Thoracic aorta (tissue), 2 donors: ENCODE data around the gene AHDC1. TPM values are rescaled to one million over a fixed set of nuclear protein-coding genes. Genes with fewer than 3 reads are reported as not detected.

Source experiments
- ATAC-seq: fragments of 150-250 bp; one replicate; pipeline ENCODE4 v1.8.0; 2017; ENCODE audit warnings: low read depth; ENCODE audit not compliant: insufficient number of reproducible peaks, low FRiP score
- DNase-seq: peaks from one replicate; pipeline ENCODE4 v3.0.0-alpha.2; 2020; ENCODE audit warnings: low spot score
- H3K27ac ChIP-seq, 2 donors: fragments of 200-600 bp; sonication (generic); 1 replicate in 1 of 2; 2 replicates in 1 of 2; pipeline ENCODE4 v1.5.1; 2016; ENCODE audit warnings: mild to moderate bottlenecking in 2 of 2, moderate library complexity in 2 of 2
- H3K27me3 ChIP-seq: fragments of 200-600 bp; sonication (generic); replicated peaks from 2 replicates; pipeline ENCODE4 v1.6.0; 2016; ENCODE audit warnings: mild to moderate bottlenecking; ENCODE audit not compliant: insufficient read depth
- H3K36me3 ChIP-seq: fragments of 200-600 bp; sonication (generic); one replicate; pipeline ENCODE4 v1.5.1; 2016
- H3K4me1 ChIP-seq, 2 donors: fragments of 200-600 bp; sonication (generic); 1 replicate in 1 of 2; 2 replicates in 1 of 2; pipeline versions ENCODE4 v1.5.1 to v1.6.0; 2016; ENCODE audit warnings: low read depth in 2 of 2, mild to moderate bottlenecking in 1 of 2; ENCODE audit not compliant: control insufficient read depth in 1 of 2
- H3K4me3 ChIP-seq: fragments of 200-600 bp; sonication (generic); 2 replicates; pipeline ENCODE4 v1.5.1; 2016; ENCODE audit warnings: mild to moderate bottlenecking
- H3K9me3 ChIP-seq: fragments of 200-600 bp; sonication (generic); 2 replicates; pipeline ENCODE4 v1.5.1; 2016
- CTCF ChIP-seq: fragments of 200-600 bp; sonication (generic); IDR thresholded peaks from one replicate; pipeline ENCODE4 v1.5.1; 2019; ENCODE audit warnings: antibody characterized with exemption
- total RNA-seq, 2 donors: library from RNA; depleted of rRNA; stranded (reverse); fragments of >200 nt; gene quantifications; one replicate each; pipeline versions ENCODE4 v1.1.0 to v1.2.3, GENCODE V29; 2016

Gene AHDC1
- total RNA-seq, 2 donors from 2014 or later, result 38.3 to 55.4 TPM

GRCh38 chr1:27595597-27595996 is 8.3 kb downstream of the AHDC1 start:
- DNase-seq, result no peak
- no peak for TF ChIP-seq CTCF
- Histone ChIP-seq H3K27ac (peak overlapping the region in 1 of 2 donors; percentile 54), H3K4me3 (no peak overlapping the region), H3K9me3 (no peaks in the 10 kb centered on the region), H3K36me3 (no peaks in the 10 kb centered on the region), H3K4me1 (peaks cover 66 to 100% of the 10 kb centered on the region in 2 donors), H3K27me3 (no peaks in the 10 kb centered on the region)
- ATAC-seq, result no peak

DNA sequence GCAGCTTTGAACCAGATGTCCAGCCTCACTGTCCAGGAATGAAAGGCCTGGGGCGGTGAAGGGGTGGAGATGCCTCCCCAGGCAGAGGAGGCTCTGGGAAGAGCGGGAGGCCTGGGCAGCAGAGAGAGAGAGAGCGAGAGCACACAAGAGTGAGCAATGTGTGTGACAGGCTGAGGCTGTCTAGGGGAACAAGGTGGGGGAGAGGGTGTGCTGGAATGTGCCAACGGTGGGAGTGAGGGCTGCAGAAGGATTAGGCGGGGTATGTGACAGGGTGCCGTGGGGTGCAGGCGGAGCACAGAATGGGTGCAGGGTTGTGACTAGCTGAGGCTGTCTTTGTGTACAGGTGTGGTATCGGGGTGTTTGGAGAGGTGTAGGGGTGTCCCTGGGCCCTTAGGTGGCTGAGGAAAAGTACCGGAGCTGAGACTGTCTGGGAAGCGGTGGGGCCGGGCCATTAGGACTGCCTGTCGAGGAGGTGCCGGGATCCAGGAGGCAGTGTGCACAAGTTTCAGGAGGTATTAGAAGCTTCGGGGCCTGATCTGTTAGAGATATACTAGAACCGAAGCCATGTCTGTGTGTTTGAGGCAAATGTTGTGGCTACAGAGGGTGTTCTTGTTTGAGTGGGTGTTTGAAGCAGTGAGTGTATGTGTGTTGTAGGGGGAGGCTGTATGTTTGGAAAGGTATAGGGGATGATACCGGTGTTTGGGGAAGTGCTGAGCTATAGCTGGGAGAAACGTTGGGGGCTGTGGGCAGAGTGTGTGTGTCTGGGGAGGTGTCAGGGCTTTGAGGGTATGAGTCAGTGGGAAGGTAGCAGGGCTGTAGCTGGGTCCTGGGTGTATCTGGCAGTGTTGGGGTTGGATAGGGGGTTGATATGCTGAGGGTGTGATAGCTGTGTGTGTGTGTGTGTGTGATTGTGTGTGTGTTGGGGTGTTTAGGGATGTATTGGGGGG is 9.1 kb downstream of the AHDC1 start:
- Histone ChIP-seq H3K27me3 (no peaks in the 10 kb centered on the region), H3K27ac (peak overlapping the region; percentile 43 to 54), H3K9me3 (no peaks in the 10 kb centered on the region), H3K36me3 (no peaks in the 10 kb centered on the region), H3K4me3 (no peak overlapping the region), H3K4me1 (peaks cover 68 to 100% of the 10 kb centered on the region in 2 donors)
- TF ChIP-seq CTCF, result no peak
- ATAC-seq, result no peak
- no peak for DNase-seq

DNA sequence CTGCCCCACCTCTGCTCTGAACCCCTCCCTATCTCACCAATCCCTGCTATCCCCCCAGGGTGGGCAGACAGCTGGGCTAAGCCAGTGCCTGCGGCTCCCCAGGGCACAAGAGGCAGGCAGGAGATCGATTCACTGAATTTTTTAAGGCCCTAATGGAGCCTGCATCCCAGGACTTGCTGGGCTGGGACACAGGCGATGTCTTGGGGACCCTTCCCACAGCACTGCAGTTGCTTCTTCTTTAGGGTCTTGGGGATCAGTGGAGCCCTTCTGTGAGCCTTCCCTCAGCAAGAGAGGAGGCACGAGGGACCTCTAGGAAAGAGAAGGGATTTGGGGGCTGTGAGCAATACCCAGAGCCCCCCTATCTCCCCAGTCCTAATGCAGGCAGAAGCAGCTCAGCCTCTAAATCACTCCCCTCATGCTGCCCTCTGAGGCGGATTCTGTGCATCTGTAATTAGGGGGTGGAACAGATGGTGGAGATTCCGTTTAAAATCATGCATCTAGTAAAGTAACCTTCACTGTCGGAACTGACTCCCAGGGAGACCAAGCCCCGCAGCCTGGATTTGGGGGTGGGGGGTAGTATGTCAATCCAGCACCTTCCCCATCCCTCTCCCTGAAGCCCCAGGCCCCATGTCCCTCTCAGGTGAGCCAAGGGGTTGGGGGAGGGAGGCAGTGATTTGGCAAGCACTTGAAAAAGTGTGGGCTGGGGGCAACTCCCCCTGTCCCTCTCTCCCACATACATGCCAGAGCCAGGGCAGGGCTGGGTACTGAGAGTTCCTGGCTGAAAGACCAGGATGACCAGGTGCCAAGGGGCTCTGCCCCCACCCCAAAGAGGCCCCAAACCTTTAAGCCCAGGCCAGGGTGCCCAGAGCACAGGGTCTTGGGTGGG is 10.0 kb downstream of the AHDC1 start:
- Histone ChIP-seq H3K27ac (peak overlapping the region; percentile 44 to 54), H3K4me1 (peaks cover 65 to 100% of the 10 kb centered on the region in 2 donors), H3K27me3 (no peaks in the 10 kb centered on the region), H3K4me3 (peak overlapping the region; percentile 16), H3K36me3 (no peaks in the 10 kb centered on the region), H3K9me3 (no peaks in the 10 kb centered on the region)
- no peak for TF ChIP-seq CTCF
- DNase-seq (no peak), ATAC-seq (no peak)

- no peak for TF ChIP-seq CTCF
- ATAC-seq (no peak), DNase-seq (no peak)
- Histone ChIP-seq H3K9me3 (no peaks in the 10 kb centered on the region), H3K27me3 (no peaks in the 10 kb centered on the region), H3K27ac (peak overlapping the region; percentile 51 to 54), H3K36me3 (no peaks in the 10 kb centered on the region), H3K4me3 (peak overlapping the region; percentile 16), H3K4me1 (peaks cover 57 to 99% of the 10 kb centered on the region in 2 donors)
Observed at GRCh38 chr1:27592931-27593677, 10.8 kb downstream of the AHDC1 start.
